HG03135 (cell line): ENCODE data around the gene E2F1.
"Not testable (repeated sequence)": the region's sequence is repeated elsewhere in the genome, so short reads cannot be mapped to it uniquely, and the experiment has no call there.

Experiments used
- ATAC-seq: cut with Tn5 transposase; IDR thresholded peaks from one replicate; pipeline ENCODE4 v1.9.1; 2021; ENCODE audit warnings: mild to moderate bottlenecking, moderate library complexity; ENCODE audit not compliant: unreplicated experiment

E2F1 gene

DNA sequence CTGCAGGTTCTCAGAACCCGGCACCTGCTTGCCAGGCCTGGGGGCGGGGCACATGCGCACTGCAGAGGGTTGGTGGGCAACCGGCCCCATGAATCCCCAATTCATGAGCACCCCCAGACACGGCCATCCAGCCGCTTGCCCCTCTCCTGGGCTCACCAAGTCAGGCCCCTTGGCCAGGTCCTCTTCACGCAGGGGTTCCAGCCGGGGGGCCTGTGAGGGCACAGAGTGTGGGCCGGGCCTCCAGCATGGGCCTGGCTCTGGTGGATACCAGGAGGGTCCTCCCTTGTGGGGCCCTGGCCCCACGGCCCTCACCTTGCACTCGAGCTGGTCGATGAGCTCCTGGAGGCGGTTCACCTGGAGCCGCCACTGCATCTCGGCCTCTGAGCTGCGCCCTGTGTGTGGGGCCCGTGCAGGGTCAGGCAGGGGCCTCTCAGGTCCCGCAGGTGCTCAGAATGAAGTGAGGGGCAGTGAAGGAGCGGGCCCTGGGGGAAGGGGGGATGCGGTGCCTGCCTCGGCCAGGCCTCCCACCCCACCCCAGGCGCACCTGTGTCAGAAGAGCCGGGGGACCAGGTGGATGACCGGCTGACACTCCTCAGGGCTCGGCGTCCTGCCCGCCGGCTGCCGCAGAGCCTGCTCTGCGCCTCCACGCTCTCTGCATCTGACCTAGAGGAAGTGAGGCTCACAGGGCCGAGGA, 26.7 kb downstream of the E2F1 start:
- ATAC-seq = no peak

DNA sequence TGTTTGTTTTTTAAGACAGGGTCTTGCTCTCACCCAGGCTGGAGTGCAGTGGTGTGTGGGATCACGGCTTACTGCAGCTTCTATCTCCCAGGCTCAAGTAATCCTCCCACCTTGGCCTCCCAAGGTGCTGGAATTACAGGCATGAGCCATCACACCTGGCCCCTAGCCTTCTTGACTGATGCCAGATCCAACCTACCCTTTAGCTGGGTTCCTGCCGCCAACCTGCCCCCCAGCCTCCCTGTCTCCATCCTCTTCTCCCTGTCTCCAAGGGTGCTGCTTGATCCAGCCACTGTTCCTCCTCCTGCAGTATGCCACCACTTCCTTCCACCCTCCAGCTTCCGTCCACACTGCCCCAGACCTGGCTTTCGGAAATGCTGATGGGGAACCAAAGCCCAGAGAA, 27.3 kb downstream of the E2F1 start:
- no peak for ATAC-seq

DNA sequence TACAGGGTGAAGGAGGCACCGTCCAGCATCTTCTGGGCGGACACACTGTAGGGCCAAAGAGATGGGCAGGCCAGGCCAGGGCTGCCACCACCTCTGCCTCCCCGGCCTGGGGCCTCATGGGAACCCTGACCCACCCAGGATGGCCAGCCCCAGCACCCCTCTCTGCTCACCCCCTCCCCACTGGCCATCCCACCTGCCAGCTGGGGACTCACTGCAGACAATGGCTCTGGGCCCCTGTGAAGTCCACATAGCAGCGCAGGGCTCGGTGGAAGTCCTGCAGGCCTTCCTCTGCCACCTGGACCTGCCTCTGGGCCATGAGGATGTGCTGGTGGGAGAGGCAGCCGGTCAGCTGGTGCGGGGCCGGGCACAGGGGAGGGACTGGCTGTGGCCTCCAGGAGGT, 27.7 kb downstream of the E2F1 start:
- no peak for ATAC-seq

DNA sequence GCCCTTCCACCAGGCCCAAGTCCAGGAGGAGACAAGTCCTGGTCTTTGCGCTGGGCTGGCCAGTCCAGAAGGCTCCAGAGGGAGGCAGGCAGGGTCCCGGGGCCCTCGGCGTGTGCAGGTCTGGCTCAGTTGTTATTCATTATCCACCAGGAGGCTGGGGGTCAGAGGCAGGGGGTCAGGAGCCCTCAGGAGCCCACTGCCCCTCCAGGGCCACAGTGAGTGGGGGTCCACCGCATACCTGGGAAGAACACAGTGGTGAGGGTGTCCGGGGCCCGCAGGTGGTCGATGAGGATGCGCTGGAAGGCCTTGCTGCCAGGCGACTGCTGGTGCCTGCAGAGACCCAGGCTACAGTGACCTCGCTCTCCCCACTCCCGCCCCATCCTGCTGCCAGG, 28.5 kb downstream of the E2F1 start:
- ATAC-seq = no peak

DNA sequence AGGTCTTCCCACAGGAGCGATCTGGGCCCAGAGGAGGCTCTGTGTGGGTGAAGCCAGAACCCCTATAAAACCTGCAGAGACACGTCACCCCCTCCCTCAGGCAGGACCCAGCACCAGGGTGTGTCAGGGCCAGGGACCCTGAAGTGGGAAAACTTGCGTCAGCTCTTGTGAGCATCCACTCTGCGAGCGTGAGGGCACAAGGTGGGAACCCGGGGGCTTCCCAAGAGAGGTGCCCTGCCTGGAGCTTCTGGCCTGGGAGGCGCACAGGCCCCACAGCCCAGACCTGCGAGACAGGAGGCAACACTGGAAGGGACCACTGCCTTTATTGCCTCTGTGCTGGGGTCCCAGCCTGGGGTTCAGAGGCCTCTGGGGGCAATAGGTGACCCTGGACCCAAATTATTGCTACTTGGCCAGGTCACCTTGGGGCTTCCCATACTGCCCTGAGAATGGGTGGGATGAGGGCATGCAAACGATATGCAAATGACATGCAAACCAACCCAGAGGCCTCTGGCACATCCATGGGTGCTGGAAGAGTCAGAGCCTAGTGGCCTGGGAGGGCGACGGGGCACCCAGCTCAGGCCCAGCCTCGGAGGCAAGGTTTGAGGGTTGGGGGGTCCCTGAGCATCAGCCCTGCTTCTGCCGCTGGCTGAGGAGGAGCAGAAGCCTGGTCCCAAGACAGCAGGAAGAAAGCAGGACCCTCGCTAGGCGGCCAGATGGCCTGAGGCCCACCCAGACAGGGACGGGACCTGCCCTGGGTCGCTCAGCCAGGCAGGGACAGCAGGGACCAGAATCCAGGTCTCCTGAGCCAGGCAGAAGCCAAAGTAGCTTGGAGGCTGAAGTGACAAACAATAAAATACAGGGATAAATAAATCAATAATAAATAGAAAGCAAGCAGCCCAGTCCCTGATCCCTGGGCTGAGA, 29.1 kb downstream of the E2F1 start:
- ATAC-seq = no peak

DNA sequence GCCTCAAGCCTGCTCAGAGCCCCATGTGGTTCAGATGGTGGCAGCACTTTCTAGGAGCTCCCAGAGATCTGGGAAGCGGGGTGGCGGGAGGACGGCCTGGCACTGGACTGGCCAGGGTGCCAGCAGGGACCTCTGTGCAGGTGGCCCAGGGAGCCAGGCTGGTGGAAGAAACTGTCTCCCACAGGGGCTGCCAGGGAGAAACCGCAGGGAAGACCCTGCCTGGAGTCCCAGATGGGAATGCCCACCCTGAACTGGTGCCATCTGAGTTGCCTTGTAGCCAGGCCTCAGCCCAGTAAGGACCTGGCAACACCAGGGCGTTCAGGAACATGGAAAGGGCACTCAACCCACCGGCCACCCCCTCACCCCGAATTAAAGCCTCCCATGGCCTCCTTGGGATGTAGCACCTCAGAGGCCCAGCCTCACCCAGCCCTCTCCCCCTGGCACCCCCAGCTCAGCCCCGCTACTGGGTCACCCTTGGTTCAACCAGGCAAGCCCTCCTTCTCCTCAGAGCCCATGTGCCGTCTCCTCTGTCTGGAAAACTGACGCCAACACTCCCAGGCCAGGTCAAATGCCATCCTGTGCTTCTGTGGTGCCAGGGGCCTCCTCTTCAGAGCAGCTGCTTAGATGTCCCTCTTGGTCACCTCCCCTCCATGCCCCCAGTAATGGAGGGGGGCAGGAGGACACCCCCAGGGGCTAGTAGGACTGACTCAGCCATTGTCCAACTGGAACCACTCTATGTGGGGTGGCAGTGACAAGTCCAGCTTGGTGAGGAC, 30.0 kb downstream of the E2F1 start:
- no peak for ATAC-seq

DNA sequence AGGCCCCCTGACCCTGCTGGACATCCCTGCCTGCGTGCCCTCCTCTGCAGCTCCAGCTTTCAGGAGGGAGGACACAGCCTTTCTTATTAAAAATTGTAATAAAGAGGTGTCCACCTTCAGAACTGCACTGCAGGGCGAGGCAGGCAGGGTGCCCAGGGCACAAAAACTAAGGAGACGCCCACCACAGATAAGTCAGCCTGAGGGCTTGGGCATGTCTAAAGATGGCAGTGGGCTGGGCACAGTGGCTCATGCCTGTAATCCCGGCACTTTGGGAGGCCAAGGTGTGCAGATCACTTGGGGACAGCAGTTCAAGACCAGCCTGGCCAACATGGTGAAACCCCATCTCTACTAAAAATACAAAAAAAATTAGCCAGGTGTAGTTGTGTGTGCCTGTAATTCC, 31.0 kb downstream of the E2F1 start:
- no peak for ATAC-seq

DNA sequence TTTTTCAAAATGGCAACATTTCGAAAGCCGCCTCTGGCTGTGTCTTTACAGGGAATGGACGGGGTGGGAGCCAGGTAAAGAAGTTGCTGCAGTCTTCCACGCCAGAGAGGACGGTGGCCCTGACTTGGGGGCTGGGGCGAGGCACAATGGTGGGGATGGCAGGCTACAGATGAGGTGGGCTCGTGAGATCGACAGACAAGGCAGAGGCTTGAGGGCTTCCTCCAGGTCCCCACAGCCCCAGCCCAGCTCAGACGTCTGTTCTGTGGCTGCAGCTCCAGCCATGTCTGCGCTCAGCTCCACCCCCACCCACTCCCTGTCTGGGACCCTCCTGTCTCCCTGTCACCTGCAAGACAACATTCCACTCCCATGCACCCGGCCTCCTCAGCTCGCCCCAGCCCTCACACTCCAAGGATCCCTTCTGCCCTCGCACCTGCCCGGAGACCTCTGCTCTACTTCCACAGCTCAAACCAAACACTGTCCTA, 31.5 kb downstream of the E2F1 start:
- ATAC-seq = no peak

DNA sequence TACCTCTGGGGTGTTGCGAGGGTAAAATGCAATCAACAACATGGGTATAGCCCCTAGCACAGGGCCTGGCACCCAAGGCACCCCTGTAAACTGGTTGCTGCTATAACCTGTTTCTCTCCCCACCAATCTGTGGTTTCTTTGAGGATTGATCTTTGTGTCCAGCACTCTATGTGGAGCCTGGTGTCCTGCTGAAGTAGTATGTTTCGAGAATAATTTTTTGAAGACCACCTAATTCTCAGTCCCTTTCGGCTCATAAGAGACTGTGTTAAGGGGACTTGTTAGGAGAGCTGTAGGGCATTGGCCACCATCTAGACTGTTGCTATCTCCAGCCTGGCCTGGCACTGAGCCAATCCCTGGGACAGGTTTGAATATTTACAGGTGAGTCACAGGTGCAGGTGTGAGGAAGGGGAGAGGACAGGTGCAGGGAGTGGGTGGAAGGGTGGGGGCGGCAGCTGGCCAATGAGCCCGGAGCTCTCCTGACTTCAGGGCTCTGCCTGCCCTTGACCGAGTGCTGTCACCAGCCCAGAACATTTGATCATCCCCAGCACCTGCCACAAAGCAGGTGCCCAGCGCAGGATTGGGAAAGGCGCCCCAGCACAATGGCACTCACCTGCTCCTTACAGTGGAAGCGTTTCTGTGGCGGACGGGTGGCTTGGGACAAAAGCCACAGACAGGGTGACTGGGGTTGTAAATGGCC, 32.1 kb downstream of the E2F1 start:
- ATAC-seq = no peak

DNA sequence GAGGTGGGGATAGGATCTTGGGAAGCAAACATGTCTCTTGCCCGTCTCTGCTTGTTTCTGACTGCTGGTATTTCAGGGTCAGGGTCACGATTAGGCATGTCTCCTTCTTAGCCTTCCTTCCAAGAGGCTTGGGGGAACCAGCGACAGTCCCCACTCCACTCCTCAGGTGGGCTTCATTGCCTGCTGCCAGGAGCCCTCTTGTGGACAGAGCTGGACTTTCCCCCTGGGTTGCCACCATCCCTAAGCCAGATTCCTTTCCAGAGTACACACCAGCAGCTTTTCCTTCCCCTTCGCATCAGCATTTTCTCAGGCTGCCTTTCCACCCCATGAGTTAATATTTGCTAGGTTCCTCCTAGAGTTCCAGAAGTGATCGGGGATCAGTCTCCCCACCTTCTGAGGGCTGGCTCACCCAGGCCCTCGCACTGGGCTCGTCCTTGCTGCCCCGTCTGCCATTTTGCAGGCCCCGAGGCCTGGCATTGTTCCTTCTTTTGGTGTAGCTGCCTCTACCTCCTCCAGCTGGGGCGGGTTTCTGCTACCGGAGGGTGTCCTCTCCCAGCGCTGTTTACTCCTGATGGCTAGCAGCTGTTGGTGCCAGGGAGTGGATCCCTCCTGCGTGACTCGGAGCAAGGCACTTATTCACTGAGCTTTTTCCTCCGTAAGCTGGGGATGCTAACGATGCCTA, 32.8 kb downstream of the E2F1 start:
- ATAC-seq = no peak

DNA sequence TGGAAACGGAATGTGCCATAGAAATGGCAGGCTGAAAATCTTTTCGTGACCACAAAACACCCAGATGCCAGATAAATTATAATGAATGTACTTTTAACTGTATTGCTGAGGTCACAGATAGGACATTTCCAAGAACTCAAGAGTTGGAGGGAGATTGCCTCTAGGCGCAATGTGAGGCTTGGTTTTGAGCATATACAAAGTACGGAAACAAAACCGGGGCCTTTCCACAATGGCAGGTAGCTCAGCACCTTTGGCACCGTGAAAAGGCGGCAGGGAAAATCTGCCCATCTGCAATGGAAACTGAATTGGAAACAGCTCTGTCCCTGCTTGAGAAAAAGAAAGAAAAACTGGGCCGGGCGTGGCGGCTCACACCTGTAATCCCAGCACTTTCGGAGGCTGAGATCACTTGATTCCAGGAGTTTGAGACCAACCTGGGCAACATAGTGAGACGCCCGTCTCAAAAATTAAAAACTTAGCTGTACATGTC, 34.6 kb downstream of the E2F1 start:
- no peak for ATAC-seq

DNA sequence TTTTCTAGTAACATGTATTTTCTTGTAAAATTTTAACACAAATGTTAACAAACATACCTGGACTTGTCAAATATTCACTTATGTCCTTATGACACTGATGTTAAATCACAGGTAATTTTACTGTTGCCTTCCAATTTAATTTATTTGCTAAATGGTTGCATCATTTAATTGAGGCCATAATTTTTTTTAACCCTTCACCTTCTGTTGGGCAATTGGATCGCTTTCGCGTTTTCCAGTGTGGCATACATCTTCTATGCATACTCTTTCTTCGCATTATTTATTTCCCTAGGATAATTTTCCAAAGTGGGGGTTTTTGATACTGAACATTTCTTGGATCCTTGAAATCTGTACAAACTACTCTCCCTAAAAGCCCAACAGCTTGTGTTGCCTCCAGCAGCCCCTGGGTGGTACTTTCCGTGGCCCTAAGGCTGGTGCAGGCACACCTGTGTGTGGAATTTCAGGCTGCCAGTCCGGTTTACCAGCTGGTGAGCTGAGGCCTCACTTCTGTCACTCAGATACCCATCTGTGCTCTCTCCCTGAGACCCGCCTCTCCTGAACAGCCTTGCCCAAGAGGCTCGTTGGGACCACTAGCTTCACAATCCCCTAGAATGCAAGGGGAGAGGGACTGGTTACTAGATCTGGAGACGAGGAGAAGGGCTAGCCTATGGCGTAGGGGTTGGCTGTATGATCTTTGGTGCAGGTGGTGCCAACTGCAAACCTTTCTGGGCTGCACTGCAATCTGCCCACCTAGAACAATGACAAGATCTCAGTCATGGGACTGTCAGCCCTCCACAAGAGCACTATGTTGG, 35.2 kb downstream of the E2F1 start:
- ATAC-seq = no peak

DNA sequence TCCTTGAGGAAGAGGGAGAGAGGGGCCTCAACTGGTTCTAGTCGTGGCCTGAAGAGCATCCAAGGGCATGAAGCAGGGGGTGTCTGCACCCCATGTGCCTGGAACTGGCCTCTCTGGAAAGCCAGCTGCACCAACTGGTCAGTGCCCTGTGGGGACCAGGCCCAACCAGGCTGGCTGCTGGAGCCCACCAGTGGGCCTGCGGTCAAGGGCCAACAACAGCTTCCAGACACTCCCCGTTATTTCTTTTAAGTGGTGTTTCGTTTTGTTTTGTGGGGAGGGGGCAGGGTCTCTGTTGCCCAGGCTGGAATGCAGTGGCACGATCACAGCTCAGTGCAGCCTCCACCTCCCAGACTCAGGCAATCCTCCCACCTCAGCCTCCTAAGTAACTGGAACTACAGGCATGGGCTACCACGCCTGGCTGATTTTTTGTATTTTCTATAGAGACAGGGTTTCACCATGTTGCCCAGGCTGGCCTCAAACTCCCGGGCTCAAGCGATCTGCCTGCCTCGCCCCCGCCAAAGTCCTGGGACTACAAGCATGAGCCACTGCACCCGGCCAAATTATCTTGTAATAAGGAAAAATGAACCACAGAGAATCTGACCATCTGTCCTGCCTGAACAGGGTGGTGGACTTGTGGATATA, 36.0 kb downstream of the E2F1 start:
- no peak for ATAC-seq

DNA sequence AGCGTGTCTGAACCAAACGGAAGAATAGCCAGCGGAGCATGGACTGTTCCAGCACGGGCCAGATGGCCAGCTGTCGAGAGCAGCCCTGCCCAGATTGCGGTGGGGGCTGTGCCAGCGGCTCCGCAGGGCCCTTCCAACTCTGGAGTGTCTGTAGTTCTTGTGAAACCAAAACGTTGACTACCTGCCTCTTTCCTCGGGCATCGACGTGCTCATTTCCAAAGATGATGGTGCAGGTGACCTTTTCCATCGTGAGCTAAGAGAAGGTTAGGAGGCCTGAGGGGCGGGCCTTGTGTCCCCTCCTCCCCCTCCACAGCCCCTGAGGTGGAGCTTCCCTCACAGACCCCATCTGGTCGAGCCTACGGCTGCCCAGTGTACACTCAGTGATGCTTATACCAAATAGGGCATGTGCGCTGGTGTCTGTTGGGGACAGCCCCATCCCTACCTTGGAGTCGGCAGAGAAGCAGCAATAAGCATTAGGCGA, 36.9 kb downstream of the E2F1 start:
- no peak for ATAC-seq

DNA sequence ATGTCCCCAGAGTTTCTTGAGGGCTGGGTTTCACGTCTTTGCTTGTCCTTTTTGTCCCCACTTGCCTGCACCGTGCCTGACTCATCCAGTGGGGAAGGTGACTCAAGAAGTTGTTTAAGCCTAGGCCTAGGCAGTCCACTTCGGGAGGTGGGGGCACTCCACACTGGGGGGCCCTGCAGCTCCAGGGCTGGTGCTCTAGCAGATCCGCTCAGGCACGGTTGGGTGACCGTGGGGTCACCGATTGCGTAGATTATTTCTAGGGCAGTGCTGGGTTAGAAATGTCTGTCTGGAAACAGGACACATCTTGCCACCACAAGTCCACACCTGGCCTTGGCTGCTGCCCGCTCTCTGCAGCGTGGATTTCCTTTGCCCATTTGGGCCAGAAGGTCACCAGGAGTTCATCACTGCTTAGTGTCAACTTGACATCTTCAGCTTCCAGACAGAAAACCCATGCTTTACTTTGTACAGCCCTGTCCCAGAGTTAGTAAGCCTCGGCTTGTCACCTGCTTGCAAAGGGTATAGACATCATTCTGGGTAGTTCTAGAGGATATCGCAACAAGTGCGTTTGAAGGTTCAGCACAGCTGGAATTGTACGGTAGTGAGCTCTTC, 37.7 kb downstream of the E2F1 start:
- no peak for ATAC-seq

DNA sequence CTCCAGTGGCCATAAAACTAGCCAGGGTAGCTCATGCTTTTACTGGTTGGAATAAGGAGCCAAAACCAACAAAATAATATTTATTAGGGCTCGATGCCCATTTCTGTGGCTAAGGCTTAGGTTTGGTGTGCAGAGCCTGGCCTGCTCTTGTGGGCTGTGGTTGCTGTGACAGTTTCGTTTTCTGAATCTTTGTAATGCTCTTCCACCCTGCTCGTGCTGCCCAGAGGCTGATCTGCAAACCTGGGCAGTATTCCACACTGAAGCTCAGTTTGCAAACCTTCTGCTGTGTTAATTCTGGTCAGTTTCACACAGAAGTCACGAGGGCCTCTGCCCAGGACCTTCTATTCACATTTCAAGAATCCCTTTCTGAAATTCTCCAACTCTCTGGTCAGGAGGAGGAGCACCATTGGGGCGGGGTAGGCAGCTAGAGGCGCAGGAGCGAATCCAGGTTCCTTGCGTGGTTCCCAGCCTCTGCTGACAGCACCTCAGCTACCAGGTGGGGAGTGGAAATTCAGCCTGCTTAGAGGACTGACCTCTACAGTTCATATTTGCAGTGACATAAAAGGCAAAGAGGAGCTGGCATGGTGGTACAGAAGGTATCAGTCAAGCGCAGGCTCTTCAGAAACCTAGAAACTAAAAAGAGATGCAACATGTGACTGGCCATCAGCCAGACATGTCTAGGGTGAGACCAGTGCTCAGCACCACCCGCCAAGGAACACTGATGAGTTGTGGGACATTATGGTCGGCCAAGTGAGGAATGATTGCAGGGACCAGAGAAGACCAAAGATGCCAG, 38.4 kb downstream of the E2F1 start:
- no peak for ATAC-seq

DNA sequence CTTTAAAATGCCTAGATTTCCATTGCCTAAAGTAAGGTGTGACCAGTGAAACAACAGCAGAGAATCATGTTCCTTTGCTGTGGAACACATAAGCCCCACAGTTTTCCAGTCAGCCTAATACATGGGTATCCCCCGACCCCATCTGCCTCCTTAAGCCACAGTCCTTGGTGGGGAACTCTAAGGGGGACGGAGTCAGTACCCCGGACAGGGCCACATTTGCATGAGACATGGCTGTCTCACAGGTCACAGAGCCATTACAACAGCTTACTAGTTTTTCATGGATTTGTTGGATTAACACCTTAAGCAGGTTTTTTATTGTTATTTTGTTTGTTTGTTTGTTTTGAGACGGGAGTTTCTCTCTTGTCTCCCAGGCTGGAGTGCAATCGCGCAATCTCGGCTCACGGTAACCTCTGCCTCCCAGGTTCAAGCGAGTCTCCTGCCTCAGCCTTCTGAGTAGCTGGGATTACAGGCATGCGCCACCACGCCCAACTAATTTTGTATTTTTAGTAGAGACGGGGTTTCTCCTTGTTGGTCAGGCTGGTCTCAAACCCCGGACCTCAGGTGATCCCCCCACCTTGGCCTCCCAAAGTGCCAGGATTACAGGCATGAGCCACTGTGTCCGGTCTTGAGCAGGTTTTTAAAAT, 39.1 kb downstream of the E2F1 start:
- not testable (repeated sequence) for ATAC-seq
